Activated CD8-positive, alpha-beta memory T cell treated with anti-CD3 and anti-CD28 coated beads for 24 hours (primary cell): ENCODE results near the gene CLDN7.
A peak's percentile ranks its signal among the peaks of the same experiment; 100 is the strongest.

Source experiments
- DNase-seq: peaks from one replicate; pipeline ENCODE4 v3.0.0-alpha.2; 2020

Gene CLDN7

GRCh38 chr17:7218166-7218565, 44.1 kb downstream of the CLDN7 start:
- DNase-seq, result no peak

- DNase-seq, result no peak
These were observed 44.9 kb downstream of the CLDN7 start for GRCh38 chr17:7217113-7217987.

GRCh38 chr17:7216242-7217112, 45.8 kb downstream of the CLDN7 start:
- no peak for DNase-seq

GRCh38 chr17:7215652-7216180, 46.6 kb downstream of the CLDN7 start:
- no peak for DNase-seq

GRCh38 chr17:7215136-7215638, 47.1 kb downstream of the CLDN7 start:
- no peak for DNase-seq

- DNase-seq, result peak; percentile 100
These were observed 47.8 kb downstream of the CLDN7 start for GRCh38 chr17:7214300-7215135.

- DNase-seq, result no peak
These were observed 48.4 kb downstream of the CLDN7 start for GRCh38 chr17:7213895-7214299.

GRCh38 chr17:7211491-7212273, 50.6 kb downstream of the CLDN7 start:
- DNase-seq, result no peak
